DND-41 (cell line): ENCODE data around the gene MECP2.

Experiments
- CTCF ChIP-seq: IDR thresholded peaks from 2 replicates; pipeline ENCODE4 v1.5.1; 2012; ENCODE audit warnings: borderline replicate concordance, low read length, moderate library complexity, mild to moderate bottlenecking; ENCODE audit not compliant: poor library complexity, severe bottlenecking; ENCODE audit errors: extremely low read depth
- EZH2 ChIP-seq: IDR thresholded peaks from 3 replicates; pipeline ENCODE4 v1.6.1; 2012; ENCODE audit warnings: borderline replicate concordance, low read depth, mild to moderate bottlenecking, moderate library complexity, low read length, inconsistent platforms; ENCODE audit not compliant: severe bottlenecking

- TF ChIP-seq CTCF: peak; percentile 85
- TF ChIP-seq EZH2: no peak
Observed at GRCh38 chrX:154013614-154014360, 83.7 kb downstream of the MECP2 start.
